Cardiac fibroblast (primary cell): ENCODE data around the gene TNS3.

ENCODE experiments used
- DNase-seq, 2 donors: peaks; one replicate each; pipeline versions ENCODE4 v3.0.0 to v3.0.0-alpha.2; 2010; ENCODE audit warnings: low read depth in 2 of 2
- H3K4me3 ChIP-seq, 2 donors: replicated peaks in 1 of 2; 1 replicate in 1 of 2; 2 replicates in 1 of 2; pipeline ENCODE4 v1.5.1; 2011; ENCODE audit warnings: low read depth in 2 of 2, low read length in 2 of 2, mild to moderate bottlenecking in 2 of 2, moderate library complexity in 1 of 2
- CTCF ChIP-seq: IDR thresholded peaks from one replicate; pipeline ENCODE4 v1.5.1; 2011; ENCODE audit warnings: low read depth, mild to moderate bottlenecking, low read length, inconsistent platforms

Gene TNS3

DNA sequence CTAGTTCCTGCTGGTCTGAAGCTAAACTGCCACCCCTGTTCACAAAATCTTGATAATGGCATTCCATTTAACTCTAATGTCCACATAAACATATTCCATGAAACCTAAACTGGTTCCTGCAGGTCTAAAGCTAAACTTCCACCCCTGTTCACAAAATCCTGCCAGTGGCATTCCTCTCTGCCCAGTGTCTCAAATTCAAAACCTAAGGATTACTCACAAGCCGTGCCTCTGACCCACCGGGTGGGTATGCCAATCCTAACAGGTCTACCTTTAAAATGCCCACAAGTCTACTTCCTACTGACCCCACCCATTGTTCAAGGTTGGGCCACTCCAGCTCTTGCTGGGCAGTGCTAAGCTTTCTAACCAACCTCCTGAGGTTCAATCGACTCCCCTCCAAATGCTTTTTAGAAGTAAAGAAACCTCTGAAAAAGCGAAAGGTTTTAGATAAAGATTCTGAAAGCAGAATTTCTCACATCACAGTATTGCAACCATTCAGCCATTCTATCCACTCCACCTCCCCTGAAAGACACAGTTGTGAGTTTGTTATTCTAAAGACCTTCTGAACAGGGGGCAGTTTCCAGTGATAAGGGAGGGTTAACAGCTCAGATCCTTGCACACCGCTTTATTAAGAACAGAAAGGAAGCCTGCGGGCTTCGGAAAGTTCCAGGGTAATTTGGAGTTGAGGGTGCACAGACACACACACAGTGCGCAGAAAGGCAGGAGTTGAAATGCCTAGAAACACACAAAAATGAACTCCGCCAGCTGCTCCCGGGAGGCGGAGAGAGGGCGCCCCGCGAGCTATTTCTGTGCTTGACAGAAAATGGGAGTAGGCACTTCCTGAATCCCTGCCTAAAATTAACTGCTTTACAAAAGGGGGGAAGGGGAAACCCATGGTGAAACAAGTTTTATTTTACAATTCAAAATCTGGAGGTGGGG is 87.7 kb downstream of the TNS3 start:
- no peak overlapping the region for H3K4me3 ChIP-seq
- no peak for TF ChIP-seq CTCF
- DNase-seq: peak in 1 of 2 donors; percentile 54

- TF ChIP-seq CTCF: no peak
- no peak for DNase-seq
- H3K4me3 ChIP-seq: no peak overlapping the region
These were observed 89.1 kb downstream of the TNS3 start for GRCh38 chr7:47492716-47493325.

- DNase-seq: no peak
- H3K4me3 ChIP-seq: no peak overlapping the region
- no peak for TF ChIP-seq CTCF
These were observed 91.2 kb downstream of the TNS3 start for GRCh38 chr7:47490501-47491265.

DNA sequence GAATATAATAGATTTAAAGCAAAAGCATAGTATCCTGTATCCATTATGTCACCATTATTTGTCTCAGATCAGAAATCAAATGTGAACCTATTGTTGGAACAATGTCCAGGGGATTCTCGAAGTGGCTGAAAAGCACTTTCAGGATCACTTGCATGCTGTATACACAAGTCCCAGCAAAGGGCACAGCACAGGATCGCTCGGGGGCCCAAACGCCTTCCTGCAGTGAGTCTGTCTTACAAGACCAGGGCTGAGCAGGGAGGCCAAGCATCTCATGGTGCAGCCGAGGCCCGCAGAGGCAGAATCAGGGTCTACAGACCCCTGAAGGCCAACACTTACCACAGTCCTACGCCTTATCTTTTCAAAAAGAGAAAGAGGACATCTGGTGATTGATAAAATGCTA is 92.3 kb downstream of the TNS3 start:
- H3K4me3 ChIP-seq: no peak overlapping the region
- no peak for TF ChIP-seq CTCF
- no peak for DNase-seq

DNA sequence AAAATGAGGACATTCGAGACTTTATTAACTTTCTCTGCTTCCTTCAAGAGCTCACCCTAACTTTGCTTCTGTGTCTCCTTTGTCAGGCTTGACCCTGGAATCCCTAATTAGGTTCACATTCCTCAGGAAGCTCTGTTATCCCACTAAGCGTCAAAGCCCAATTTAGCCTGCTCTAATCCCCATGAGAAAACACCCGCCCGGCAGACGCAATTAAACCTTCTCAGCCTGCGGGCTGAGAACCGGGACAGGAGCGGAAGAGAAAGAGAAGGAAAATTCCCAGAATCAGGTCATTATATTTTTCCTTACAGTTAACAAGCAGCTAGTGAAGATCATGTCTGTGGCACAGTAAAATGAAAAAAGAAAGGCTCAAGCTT is 93.0 kb downstream of the TNS3 start:
- no peak for DNase-seq
- H3K4me3 ChIP-seq: no peak overlapping the region
- TF ChIP-seq CTCF: no peak

GRCh38 chr7:47488201-47488968 is 93.5 kb downstream of the TNS3 start:
- TF ChIP-seq CTCF: no peak

More at GRCh38 chr7:47488201-47488968, 93.5 kb downstream of the TNS3 start:
- no peak overlapping the region for H3K4me3 ChIP-seq
- DNase-seq: no peak
